WTC11 (cell line): ENCODE data around the gene SPP1. TPM values are rescaled to one million over a fixed set of nuclear protein-coding genes. Genes with fewer than 3 reads are reported as not detected.

Source experiments
- ATAC-seq: fragments of 200-7000 bp; cut with Tn5 transposase; 2 replicates; pipeline ENCODE4 v1.10.0; 2021; ENCODE audit warnings: mild to moderate bottlenecking, moderate library complexity
- CTCF ChIA-PET: fragments of 300-600 bp; sonication (Branson Sonifier 250); formaldehyde crosslinking; loops from one replicate; lab custom pipeline; 2021; ENCODE audit warnings: antibody characterized with exemption; lab: Charles Lee
- POLR2A ChIA-PET: fragments of 350-600 bp; sonication (Branson Sonifier 250); formaldehyde crosslinking; loops from one replicate; lab custom pipeline; 2021; ENCODE audit warnings: antibody characterized with exemption; lab: Charles Lee
- DNase-seq: peaks from one replicate; pipeline ENCODE4 v3.0.0; 2021; ENCODE audit warnings: low spot score
- H3K27ac Mint-ChIP-seq: 2 replicates; pipeline ENCODE4 v1.8.0; 2021; ENCODE audit warnings: mixed read lengths
- H3K27me3 Mint-ChIP-seq: 2 replicates; pipeline ENCODE4 v1.8.0; 2021; ENCODE audit warnings: low read depth, mild to moderate bottlenecking, moderate library complexity, mixed read lengths
- H3K36me3 Mint-ChIP-seq: 2 replicates; pipeline ENCODE4 v1.8.0; 2021; ENCODE audit warnings: mixed read lengths
- H3K4me1 Mint-ChIP-seq: 2 replicates; pipeline ENCODE4 v1.8.0; 2022; ENCODE audit warnings: mixed read lengths
- H3K4me3 Mint-ChIP-seq: 2 replicates; pipeline ENCODE4 v1.8.0; 2021; ENCODE audit warnings: mild to moderate bottlenecking, moderate library complexity, mixed read lengths
- H3K9me3 Mint-ChIP-seq: 2 replicates; pipeline ENCODE4 v1.8.0; 2021; ENCODE audit warnings: mixed read lengths
- CDX4 ChIP-seq: fragments of 250-450 bp; sonication (Bioruptor Pico); IDR thresholded peaks from 2 replicates; pipeline ENCODE4 v1.9.0; 2021; ENCODE audit warnings: moderate library complexity, mild to moderate bottlenecking, inconsistent platforms, borderline replicate concordance
- E2F1 ChIP-seq: sonication (generic); formaldehyde crosslinking; IDR thresholded peaks from 2 replicates; pipeline ENCODE4 v1.8.0; 2022; ENCODE audit warnings: mild to moderate bottlenecking, missing genetic modification reagents
- FOXJ3 ChIP-seq: sonication (generic); formaldehyde crosslinking; IDR thresholded peaks from 2 replicates; pipeline ENCODE4 v1.9.0; 2021; ENCODE audit warnings: missing genetic modification reagents, mild to moderate bottlenecking, borderline replicate concordance
- FOXK1 ChIP-seq: sonication (generic); formaldehyde crosslinking; IDR thresholded peaks from 2 replicates; pipeline ENCODE4 v1.8.0; 2022; ENCODE audit warnings: mild to moderate bottlenecking, moderate library complexity, missing genetic modification reagents
- GABPB1 ChIP-seq: sonication (generic); formaldehyde crosslinking; IDR thresholded peaks from 2 replicates; pipeline ENCODE4 v1.8.1; 2023; ENCODE audit warnings: mild to moderate bottlenecking, missing genetic modification reagents
- IRF2 ChIP-seq: sonication (generic); formaldehyde crosslinking; IDR thresholded peaks from 2 replicates; pipeline ENCODE4 v1.8.0; 2022; ENCODE audit warnings: low read depth, missing genetic modification reagents, borderline replicate concordance
- NFATC4 ChIP-seq: fragments of 250-450 bp; sonication (Bioruptor Pico); IDR thresholded peaks from 2 replicates; pipeline ENCODE4 v1.9.0; 2021; ENCODE audit warnings: mild to moderate bottlenecking
- NR3C1 ChIP-seq: sonication (generic); formaldehyde crosslinking; conservative IDR thresholded peaks from 2 replicates; pipeline ENCODE4 v1.8.1; 2023; ENCODE audit warnings: low read depth, mild to moderate bottlenecking, missing genetic modification reagents
- PRRX2 ChIP-seq: fragments of 250-450 bp; sonication (Bioruptor Pico); IDR thresholded peaks from 2 replicates; pipeline ENCODE4 v1.8.0; 2021; ENCODE audit warnings: mild to moderate bottlenecking
- RORB ChIP-seq: fragments of 250-450 bp; sonication (Bioruptor Pico); IDR thresholded peaks from 2 replicates; pipeline ENCODE4 v1.9.0; 2021; ENCODE audit warnings: mild to moderate bottlenecking
- ZBTB21 ChIP-seq: sonication (generic); formaldehyde crosslinking; IDR thresholded peaks from 2 replicates; pipeline ENCODE4 v1.8.1; 2023; ENCODE audit warnings: mild to moderate bottlenecking, missing genetic modification reagents, borderline replicate concordance
- ZNF138 ChIP-seq: sonication (generic); formaldehyde crosslinking; conservative IDR thresholded peaks from 2 replicates; pipeline ENCODE4 v1.8.1; 2022; ENCODE audit warnings: mild to moderate bottlenecking, moderate library complexity, missing genetic modification reagents
- ZNF416 ChIP-seq: fragments of 250-450 bp; sonication (Bioruptor Pico); IDR thresholded peaks from 2 replicates; pipeline ENCODE4 v1.9.0; 2021; ENCODE audit warnings: mild to moderate bottlenecking, inconsistent platforms
- ZNF425 ChIP-seq: fragments of 250-450 bp; sonication (Bioruptor Pico); conservative IDR thresholded peaks from 2 replicates; pipeline ENCODE4 v1.9.0; 2021; ENCODE audit warnings: mild to moderate bottlenecking
- total RNA-seq: library from RNA; stranded (reverse); gene quantifications from 3 replicates; pipeline ENCODE4 v1.2.3, GENCODE V29; 2021
- TF ChIP-seq, protein P1 (sequence below): sonication (generic); formaldehyde crosslinking; IDR thresholded peaks from 2 replicates; pipeline ENCODE4 v1.8.1; 2022; ENCODE audit warnings: mild to moderate bottlenecking, moderate library complexity, missing genetic modification reagents
- TF ChIP-seq, protein P2 (sequence below): sonication (generic); formaldehyde crosslinking; IDR thresholded peaks from 2 replicates; pipeline ENCODE4 v1.8.0; 2022; ENCODE audit warnings: mild to moderate bottlenecking, missing genetic modification reagents
- TF ChIP-seq, protein P3 (sequence below): sonication (generic); formaldehyde crosslinking; IDR thresholded peaks from 2 replicates; pipeline ENCODE4 v1.8.0; 2023; ENCODE audit warnings: missing genetic modification reagents
- TF ChIP-seq, protein P4 (sequence below): sonication (generic); formaldehyde crosslinking; conservative IDR thresholded peaks from 2 replicates; pipeline ENCODE4 v1.8.1; 2023; ENCODE audit warnings: mild to moderate bottlenecking, low read depth, missing genetic modification reagents, moderate library complexity
- TF ChIP-seq, protein P5 (sequence below): sonication (generic); formaldehyde crosslinking; IDR thresholded peaks from 2 replicates; pipeline ENCODE4 v1.8.1; 2023; ENCODE audit warnings: mild to moderate bottlenecking, missing genetic modification reagents, moderate library complexity

Gene SPP1
- total RNA-seq, 1 experiment from 2014 or later: 56.6 TPM

- no peaks in the 10 kb centered on the region for H3K27me3 Mint-ChIP-seq
- no peak for DNase-seq
- H3K4me1 Mint-ChIP-seq: peaks cover 54% of the 10 kb centered on the region
- H3K36me3 Mint-ChIP-seq: no peaks in the 10 kb centered on the region
- POLR2A ChIA-PET: no interaction called here
- peak overlapping the region; percentile 54 for H3K4me3 Mint-ChIP-seq
- H3K27ac Mint-ChIP-seq: peak overlapping the region; percentile 94
- CTCF ChIA-PET: interaction anchor here (0.9 to 5.1 kb wide), 4 partner anchors 10 to 126 kb away, joined by 3 to 40 read pairs (median 14); no protein-coding TSS in a partner anchor
- H3K9me3 Mint-ChIP-seq: no peaks in the 10 kb centered on the region
- ATAC-seq: peak; percentile 29
- TF ChIP-seq IRF2 (CRISPR knock-in tag) (no peak), FOXJ3 (no peak), ZNF425 (no peak), ZNF138 (CRISPR knock-in tag) (no peak), NR3C1 (CRISPR knock-in tag) (no peak), GABPB1 (no peak), ZBTB21 (CRISPR knock-in tag) (no peak), PRRX2 (no peak), RORB (CRISPR knock-in tag) (no peak), CDX4 (no peak), ZNF416 (CRISPR knock-in tag) (no peak), E2F1 (CRISPR knock-in tag) (no peak), FOXK1 (CRISPR knock-in tag) (no peak), NFATC4 (CRISPR knock-in tag) (no peak)
- TF ChIP-seq, protein P1, sequence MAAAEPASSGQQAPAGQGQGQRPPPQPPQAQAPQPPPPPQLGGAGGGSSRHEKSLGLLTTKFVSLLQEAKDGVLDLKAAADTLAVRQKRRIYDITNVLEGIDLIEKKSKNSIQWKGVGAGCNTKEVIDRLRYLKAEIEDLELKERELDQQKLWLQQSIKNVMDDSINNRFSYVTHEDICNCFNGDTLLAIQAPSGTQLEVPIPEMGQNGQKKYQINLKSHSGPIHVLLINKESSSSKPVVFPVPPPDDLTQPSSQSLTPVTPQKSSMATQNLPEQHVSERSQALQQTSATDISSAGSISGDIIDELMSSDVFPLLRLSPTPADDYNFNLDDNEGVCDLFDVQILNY (CRISPR knock-in tag): no peak
- TF ChIP-seq, protein P2, sequence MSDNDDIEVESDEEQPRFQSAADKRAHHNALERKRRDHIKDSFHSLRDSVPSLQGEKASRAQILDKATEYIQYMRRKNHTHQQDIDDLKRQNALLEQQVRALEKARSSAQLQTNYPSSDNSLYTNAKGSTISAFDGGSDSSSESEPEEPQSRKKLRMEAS (CRISPR knock-in tag): no peak
- TF ChIP-seq, protein P3, sequence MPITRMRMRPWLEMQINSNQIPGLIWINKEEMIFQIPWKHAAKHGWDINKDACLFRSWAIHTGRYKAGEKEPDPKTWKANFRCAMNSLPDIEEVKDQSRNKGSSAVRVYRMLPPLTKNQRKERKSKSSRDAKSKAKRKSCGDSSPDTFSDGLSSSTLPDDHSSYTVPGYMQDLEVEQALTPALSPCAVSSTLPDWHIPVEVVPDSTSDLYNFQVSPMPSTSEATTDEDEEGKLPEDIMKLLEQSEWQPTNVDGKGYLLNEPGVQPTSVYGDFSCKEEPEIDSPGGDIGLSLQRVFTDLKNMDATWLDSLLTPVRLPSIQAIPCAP: no peak
- TF ChIP-seq, protein P4, sequence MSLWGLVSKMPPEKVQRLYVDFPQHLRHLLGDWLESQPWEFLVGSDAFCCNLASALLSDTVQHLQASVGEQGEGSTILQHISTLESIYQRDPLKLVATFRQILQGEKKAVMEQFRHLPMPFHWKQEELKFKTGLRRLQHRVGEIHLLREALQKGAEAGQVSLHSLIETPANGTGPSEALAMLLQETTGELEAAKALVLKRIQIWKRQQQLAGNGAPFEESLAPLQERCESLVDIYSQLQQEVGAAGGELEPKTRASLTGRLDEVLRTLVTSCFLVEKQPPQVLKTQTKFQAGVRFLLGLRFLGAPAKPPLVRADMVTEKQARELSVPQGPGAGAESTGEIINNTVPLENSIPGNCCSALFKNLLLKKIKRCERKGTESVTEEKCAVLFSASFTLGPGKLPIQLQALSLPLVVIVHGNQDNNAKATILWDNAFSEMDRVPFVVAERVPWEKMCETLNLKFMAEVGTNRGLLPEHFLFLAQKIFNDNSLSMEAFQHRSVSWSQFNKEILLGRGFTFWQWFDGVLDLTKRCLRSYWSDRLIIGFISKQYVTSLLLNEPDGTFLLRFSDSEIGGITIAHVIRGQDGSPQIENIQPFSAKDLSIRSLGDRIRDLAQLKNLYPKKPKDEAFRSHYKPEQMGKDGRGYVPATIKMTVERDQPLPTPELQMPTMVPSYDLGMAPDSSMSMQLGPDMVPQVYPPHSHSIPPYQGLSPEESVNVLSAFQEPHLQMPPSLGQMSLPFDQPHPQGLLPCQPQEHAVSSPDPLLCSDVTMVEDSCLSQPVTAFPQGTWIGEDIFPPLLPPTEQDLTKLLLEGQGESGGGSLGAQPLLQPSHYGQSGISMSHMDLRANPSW (CRISPR knock-in tag): no peak
- TF ChIP-seq, protein P5, sequence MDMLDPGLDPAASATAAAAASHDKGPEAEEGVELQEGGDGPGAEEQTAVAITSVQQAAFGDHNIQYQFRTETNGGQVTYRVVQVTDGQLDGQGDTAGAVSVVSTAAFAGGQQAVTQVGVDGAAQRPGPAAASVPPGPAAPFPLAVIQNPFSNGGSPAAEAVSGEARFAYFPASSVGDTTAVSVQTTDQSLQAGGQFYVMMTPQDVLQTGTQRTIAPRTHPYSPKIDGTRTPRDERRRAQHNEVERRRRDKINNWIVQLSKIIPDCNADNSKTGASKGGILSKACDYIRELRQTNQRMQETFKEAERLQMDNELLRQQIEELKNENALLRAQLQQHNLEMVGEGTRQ (CRISPR knock-in tag): no peak
Observed at GRCh38 chr4:87974856-87975462, 555 bp upstream of the SPP1 start.
